Effector CD8-positive, alpha-beta T cell (primary cell): Measurements from ENCODE around the gene PTPRN2.
"Not testable (repeated sequence)": the region's sequence is repeated elsewhere in the genome, so short reads cannot be mapped to it uniquely, and the experiment has no call there.

ENCODE experiments used
- DNase-seq: peaks from one replicate; lab custom pipeline; 2025; lab: John Stamatoyannopoulos, UW

The PTPRN2 gene

GRCh38 chr7:157928808-157929425 is 658.7 kb downstream of the PTPRN2 start:
- no peak for DNase-seq

- no peak for DNase-seq
Observed at GRCh38 chr7:157928171-157928794, 659.3 kb downstream of the PTPRN2 start.

- DNase-seq: no peak
Observed at GRCh38 chr7:157927313-157927925, 660.2 kb downstream of the PTPRN2 start.

GRCh38 chr7:157926521-157927150 is 661.0 kb downstream of the PTPRN2 start:
- no peak for DNase-seq

DNA sequence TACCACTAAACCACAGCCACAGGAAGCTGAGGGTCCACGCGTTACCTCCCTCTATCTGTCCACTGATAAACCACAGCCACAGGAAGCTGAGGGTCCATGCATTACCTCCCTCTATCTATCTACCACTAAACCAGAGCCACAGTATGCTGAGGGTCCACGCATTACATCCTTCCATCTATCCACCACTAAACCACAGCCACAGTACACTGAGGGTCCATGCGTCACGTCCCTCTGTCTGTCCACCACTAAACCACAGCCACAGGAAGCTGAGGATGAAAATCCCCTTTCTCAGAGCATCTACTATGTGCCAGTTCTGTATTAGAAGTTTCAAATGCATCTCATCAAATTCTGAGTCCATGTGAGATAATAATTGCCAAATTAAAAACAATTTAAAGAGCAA is 661.5 kb downstream of the PTPRN2 start:
- no peak for DNase-seq

DNA sequence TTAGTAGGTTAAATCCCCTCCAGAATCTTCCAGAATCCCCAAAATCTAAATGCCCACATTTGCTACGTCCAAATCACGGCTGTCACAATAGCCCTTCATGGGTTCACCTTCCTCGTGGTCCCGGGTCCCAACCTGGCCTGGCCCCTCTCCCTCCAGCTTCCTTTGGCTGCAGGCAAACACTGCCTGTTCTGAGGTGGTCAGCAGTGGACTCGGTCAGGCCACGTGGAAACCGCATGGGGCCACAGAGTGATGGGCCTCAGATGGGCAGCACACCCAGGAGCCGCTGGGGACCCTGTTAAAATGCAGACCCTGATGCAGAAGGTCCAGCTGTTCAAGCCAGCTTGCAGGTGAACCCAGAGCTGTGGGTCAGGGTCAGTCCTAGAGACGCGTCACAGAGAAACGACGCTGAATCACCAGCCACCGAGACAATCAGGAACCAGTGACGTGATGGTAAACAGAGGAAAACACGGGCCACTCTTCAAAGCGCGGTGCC is 662.2 kb downstream of the PTPRN2 start:
- no peak for DNase-seq

- DNase-seq: no peak
Observed at GRCh38 chr7:157923903-157924630, 663.6 kb downstream of the PTPRN2 start.

GRCh38 chr7:157922576-157922975 is 665.0 kb downstream of the PTPRN2 start:
- no peak for DNase-seq

DNA sequence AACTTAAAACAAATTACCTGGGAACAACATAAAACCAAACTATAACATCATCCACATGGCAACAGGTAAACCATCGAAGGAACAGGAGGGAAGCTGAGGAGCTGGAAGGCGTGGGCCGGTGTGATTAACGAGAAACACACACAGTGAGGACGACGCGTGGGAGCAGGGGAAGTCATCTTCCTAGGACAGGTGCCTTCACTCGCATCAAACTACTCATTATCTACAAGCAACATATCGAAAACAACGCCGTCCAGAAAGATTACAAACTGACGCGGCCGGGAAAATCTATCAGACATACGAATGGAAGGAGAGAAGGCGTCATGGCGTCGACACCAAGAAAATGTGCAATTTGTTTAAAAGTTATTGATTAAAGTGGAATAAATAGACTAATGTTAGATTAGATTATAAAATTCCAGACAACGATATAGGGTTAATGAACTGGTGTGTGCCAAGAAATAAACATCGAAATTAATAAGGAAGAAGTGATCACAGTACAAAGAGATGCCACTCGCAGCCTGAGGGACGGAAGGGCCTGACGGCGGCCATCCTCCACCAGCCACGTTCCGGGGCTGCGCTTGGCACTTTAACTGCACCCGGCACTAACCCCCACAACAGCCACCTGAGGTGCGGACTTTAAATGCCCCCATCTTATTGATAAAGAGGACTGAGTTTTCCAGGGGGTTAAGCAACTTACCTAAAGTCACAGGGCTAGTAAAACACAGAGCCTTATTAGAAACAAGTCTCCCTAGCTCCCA is 669.1 kb downstream of the PTPRN2 start:
- no peak for DNase-seq

- no peak for DNase-seq
Observed at GRCh38 chr7:157916946-157917640, 670.5 kb downstream of the PTPRN2 start.

DNA sequence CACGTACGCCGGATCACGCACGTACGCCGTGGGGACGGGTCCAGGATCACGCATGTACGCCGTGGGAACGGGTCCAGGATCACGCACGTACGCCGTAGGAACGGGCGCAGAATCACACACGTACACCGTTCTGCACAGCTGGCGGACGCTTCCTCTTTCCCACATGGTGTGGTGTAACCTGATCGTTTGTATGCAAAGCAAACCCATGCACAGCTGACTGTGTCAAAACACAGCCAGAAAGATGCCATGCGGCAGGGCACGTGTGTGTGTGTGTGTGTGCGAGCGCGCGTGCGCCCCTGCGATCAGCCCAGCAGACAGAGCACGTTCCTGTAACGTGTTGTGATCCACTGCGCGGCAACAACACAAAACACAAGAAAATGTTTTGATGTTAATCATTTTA is 677.2 kb downstream of the PTPRN2 start:
- DNase-seq: no peak

DNA sequence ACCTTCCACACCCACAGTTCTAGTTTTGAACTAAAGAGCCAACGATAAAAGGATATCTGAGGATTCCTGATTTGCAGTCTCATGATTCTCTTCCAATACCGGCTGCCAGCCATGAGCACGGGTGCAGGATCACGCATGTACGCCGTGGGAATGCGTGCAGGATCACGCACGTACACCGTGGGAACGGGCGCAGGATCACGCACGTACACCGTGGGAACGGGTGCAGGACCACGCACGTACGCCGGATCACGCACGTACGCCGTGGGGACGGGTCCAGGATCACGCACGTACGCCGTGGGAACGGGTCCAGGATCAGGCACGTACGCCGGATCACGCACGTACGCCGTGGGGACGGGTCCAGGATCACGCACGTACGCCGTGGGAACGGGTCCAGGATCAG is 677.6 kb downstream of the PTPRN2 start:
- not testable (repeated sequence) for DNase-seq

- DNase-seq: no peak
Observed at GRCh38 chr7:157909370-157909769, 678.3 kb downstream of the PTPRN2 start.

GRCh38 chr7:157908006-157908782 is 679.4 kb downstream of the PTPRN2 start:
- no peak for DNase-seq

DNA sequence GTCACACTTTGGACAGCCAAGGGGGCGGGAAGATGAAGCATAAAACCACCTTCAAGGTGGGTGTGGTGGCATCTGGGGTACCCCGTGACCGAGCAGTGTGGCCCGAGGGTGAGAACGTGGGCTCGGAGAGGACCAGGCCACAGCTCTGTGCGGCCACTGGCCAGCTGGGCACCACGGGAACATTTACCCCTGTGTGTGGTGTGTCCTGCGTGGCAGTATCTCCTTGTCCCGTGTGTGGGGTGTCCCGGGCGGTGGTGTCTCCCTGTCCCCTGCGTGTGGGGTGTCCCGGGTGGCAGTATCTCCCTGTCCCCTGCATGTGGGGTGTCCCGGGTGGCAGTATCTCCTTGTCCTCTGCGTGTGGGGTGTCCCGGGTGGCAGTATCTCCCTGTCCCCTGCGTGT is 680.5 kb downstream of the PTPRN2 start:
- DNase-seq: no peak

DNA sequence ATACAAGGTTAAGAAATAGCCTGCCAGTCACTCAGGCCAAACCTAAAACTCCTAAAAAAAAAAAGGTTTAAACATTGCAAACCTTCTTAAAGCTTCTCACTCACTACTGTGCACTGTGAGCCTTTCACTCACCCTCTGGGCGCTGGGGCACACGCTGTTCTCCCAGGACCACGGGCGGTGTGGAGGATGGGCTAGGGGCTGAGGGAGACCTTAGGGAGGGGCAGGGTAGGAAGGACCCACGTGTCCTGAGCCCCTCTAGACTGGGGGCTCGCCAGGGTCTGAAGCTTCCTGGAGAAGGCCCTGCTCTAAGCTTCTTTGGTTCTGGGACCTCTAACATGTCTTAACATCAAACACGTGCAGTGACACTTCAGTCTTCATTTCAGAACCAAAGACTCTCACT is 681.0 kb downstream of the PTPRN2 start:
- DNase-seq: no peak

GRCh38 chr7:157905651-157906461 is 681.8 kb downstream of the PTPRN2 start:
- DNase-seq: no peak

GRCh38 chr7:157904866-157905570 is 682.6 kb downstream of the PTPRN2 start:
- DNase-seq: no peak
